ENCODE measurements around the gene NPTX2.

- no peak for TF ChIP-seq EP300 (IDR thresholded peaks at IDR 0.05)
- TF ChIP-seq, protein P1, sequence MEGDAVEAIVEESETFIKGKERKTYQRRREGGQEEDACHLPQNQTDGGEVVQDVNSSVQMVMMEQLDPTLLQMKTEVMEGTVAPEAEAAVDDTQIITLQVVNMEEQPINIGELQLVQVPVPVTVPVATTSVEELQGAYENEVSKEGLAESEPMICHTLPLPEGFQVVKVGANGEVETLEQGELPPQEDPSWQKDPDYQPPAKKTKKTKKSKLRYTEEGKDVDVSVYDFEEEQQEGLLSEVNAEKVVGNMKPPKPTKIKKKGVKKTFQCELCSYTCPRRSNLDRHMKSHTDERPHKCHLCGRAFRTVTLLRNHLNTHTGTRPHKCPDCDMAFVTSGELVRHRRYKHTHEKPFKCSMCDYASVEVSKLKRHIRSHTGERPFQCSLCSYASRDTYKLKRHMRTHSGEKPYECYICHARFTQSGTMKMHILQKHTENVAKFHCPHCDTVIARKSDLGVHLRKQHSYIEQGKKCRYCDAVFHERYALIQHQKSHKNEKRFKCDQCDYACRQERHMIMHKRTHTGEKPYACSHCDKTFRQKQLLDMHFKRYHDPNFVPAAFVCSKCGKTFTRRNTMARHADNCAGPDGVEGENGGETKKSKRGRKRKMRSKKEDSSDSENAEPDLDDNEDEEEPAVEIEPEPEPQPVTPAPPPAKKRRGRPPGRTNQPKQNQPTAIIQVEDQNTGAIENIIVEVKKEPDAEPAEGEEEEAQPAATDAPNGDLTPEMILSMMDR (IDR thresholded peaks at IDR 0.05) = no peak
- TF ChIP-seq POLR2A (IDR thresholded peaks at IDR 0.05) = no peak
Measured at GRCh38 chr7:98630149-98630548, 13.1 kb downstream of the NPTX2 start.

All from suprapubic skin (tissue), 3 donors.